Jurkat, Clone E6-1 (cell line): Measurements from ENCODE around the gene QRICH2.
"Not testable (repeated sequence)": the region's sequence is repeated elsewhere in the genome, so short reads cannot be mapped to it uniquely, and the experiment has no call there.

ENCODE experiments used
- DNase-seq: peaks from one replicate; pipeline ENCODE4 v3.0.0-alpha.2; 2011; ENCODE audit warnings: low read depth, low spot score
- H3K4me3 ChIP-seq: 2 replicates; pipeline ENCODE4 v1.5.1; 2011; ENCODE audit warnings: mild to moderate bottlenecking, low read length, control low read depth, moderate library complexity

The QRICH2 gene

GRCh38 chr17:76256430-76257050, 51.5 kb downstream of the QRICH2 start:
- peak; percentile 51 for DNase-seq
- H3K4me3 ChIP-seq: not testable (repeated sequence)

- no peak for DNase-seq
Measured at GRCh38 chr17:76255801-76256429, 52.2 kb downstream of the QRICH2 start.

GRCh38 chr17:76254275-76254674, 53.8 kb downstream of the QRICH2 start:
- H3K4me3 ChIP-seq: no peak overlapping the region
- DNase-seq: no peak

More at GRCh38 chr17:76255801-76256429, 52.2 kb downstream of the QRICH2 start:
- no peak overlapping the region for H3K4me3 ChIP-seq

- no peak for DNase-seq
- no peak overlapping the region for H3K4me3 ChIP-seq
Measured at GRCh38 chr17:76253841-76254240, 54.2 kb downstream of the QRICH2 start.

- DNase-seq, H3K4me3 ChIP-seq: not testable (repeated sequence)
Measured at GRCh38 chr17:76252967-76253766, 54.9 kb downstream of the QRICH2 start.

- no peak overlapping the region for H3K4me3 ChIP-seq
- DNase-seq: no peak
Measured at GRCh38 chr17:76252040-76252954, 55.8 kb downstream of the QRICH2 start.

GRCh38 chr17:76251478-76252039, 56.5 kb downstream of the QRICH2 start:
- DNase-seq: no peak
- H3K4me3 ChIP-seq: no peak overlapping the region

- no peak for DNase-seq
- H3K4me3 ChIP-seq: no peak overlapping the region
Measured at GRCh38 chr17:76250141-76250540, 57.9 kb downstream of the QRICH2 start.

GRCh38 chr17:76248013-76248782, 59.9 kb downstream of the QRICH2 start:
- no peak for DNase-seq
- H3K4me3 ChIP-seq: no peak overlapping the region

GRCh38 chr17:76247304-76247703, 60.8 kb downstream of the QRICH2 start:
- no peak for DNase-seq
- no peak overlapping the region for H3K4me3 ChIP-seq

GRCh38 chr17:76246080-76247066, 61.7 kb downstream of the QRICH2 start:
- no peak overlapping the region for H3K4me3 ChIP-seq
- DNase-seq: peak; percentile 67

GRCh38 chr17:76244721-76245120, 63.4 kb downstream of the QRICH2 start:
- not testable (repeated sequence) for DNase-seq, H3K4me3 ChIP-seq

GRCh38 chr17:76243826-76244679, 64.0 kb downstream of the QRICH2 start:
- H3K4me3 ChIP-seq: no peak overlapping the region
- DNase-seq: peak; percentile 63

GRCh38 chr17:76241691-76242255, 66.3 kb downstream of the QRICH2 start:
- no peak overlapping the region for H3K4me3 ChIP-seq
- DNase-seq: no peak

- peak overlapping the region; percentile 38; the same call in 1 of the 2 replicates for H3K4me3 ChIP-seq
- no peak for DNase-seq
Measured at GRCh38 chr17:76241204-76241538, 66.9 kb downstream of the QRICH2 start.
